MM.1S (cell line): Measurements from ENCODE around the gene HOOK2.
A peak's percentile ranks its signal among the peaks of the same experiment; 100 is the strongest.
"Not testable (repeated sequence)": the region's sequence is repeated elsewhere in the genome, so short reads cannot be mapped to it uniquely, and the experiment has no call there.

Experiments
- DNase-seq: peaks from one replicate; pipeline ENCODE4 v3.0.0-alpha.2; 2015
- H2AFZ ChIP-seq: fragments of 300-600 bp; sonication (generic); 2 replicates; pipeline ENCODE4 v1.6.0; 2016; ENCODE audit warnings: antibody characterized with exemption, low read length
- H3F3A ChIP-seq: fragments of 300-600 bp; sonication (generic); 2 replicates; pipeline ENCODE4 v1.6.1; 2016; ENCODE audit warnings: mild to moderate bottlenecking, antibody characterized with exemption, low read length, moderate library complexity, mixed read lengths; ENCODE audit not compliant: insufficient read depth
- H3K27ac ChIP-seq: fragments of 300-600 bp; sonication (generic); 2 replicates; pipeline ENCODE4 v1.5.1; 2016; ENCODE audit warnings: mild to moderate bottlenecking, low read length
- H3K27me3 ChIP-seq: fragments of 300-600 bp; sonication (generic); replicated peaks from 2 replicates; pipeline ENCODE4 v1.6.0; 2016; ENCODE audit warnings: low read length; ENCODE audit not compliant: insufficient read depth
- H3K36me3 ChIP-seq: fragments of 300-600 bp; sonication (generic); replicated peaks from 2 replicates; pipeline ENCODE4 v1.6.1; 2016; ENCODE audit warnings: mild to moderate bottlenecking, low read length, mixed read lengths; ENCODE audit not compliant: insufficient read depth
- H3K4me1 ChIP-seq: fragments of 300-600 bp; sonication (generic); 2 replicates; pipeline ENCODE4 v1.6.1; 2016; ENCODE audit warnings: low read length, mixed read lengths
- H3K4me2 ChIP-seq: fragments of 300-600 bp; sonication (generic); 2 replicates; pipeline ENCODE4 v1.6.0; 2016; ENCODE audit warnings: low read depth, low read length
- H3K4me3 ChIP-seq: fragments of 300-600 bp; sonication (generic); 2 replicates; pipeline ENCODE4 v1.5.1; 2016; ENCODE audit warnings: low read length, mixed read lengths
- H3K79me2 ChIP-seq: fragments of 300-600 bp; sonication (generic); 2 replicates; pipeline ENCODE4 v1.6.1; 2016; ENCODE audit warnings: mixed run types, low read length, mixed read lengths
- H3K9ac ChIP-seq: fragments of 300-600 bp; sonication (generic); 2 replicates; pipeline ENCODE4 v1.6.1; 2016; ENCODE audit warnings: low read length, mixed read lengths
- H3K9me2 ChIP-seq: fragments of 300-600 bp; sonication (generic); replicated peaks from 2 replicates; pipeline ENCODE4 v1.6.1; 2016; ENCODE audit warnings: mild to moderate bottlenecking, low read length, mixed read lengths; ENCODE audit not compliant: insufficient read depth
- H3K9me3 ChIP-seq: fragments of 300-600 bp; sonication (generic); replicated peaks from 2 replicates; pipeline ENCODE4 v1.6.1; 2016; ENCODE audit warnings: mild to moderate bottlenecking, low read length, mixed read lengths; ENCODE audit not compliant: insufficient read depth
- H4K20me1 ChIP-seq: fragments of 300-600 bp; sonication (generic); 2 replicates; pipeline ENCODE4 v1.6.1; 2016; ENCODE audit warnings: mild to moderate bottlenecking, low read length, moderate library complexity, mixed read lengths; ENCODE audit not compliant: insufficient read depth
- EZH2 ChIP-seq: fragments of 300-600 bp; sonication (generic); optimal IDR thresholded peaks from 2 replicates; pipeline ENCODE3; 2017; ENCODE audit warnings: low read depth, mild to moderate bottlenecking, antibody characterized with exemption, low read length, mixed read lengths
- EZH2phosphoT487 ChIP-seq: fragments of 300-600 bp; sonication (generic); IDR thresholded peaks from 2 replicates; pipeline ENCODE4 v1.6.1; 2018; ENCODE audit warnings: antibody characterized with exemption, low read length
- TF ChIP-seq, protein P1 (sequence below): fragments of 300-600 bp; sonication (generic); IDR thresholded peaks from 2 replicates; pipeline ENCODE4 v1.5.1; 2016; ENCODE audit warnings: antibody characterized with exemption, low read length, mixed read lengths

HOOK2 gene

GRCh38 chr19:12800466-12800770 lies 25.1 kb upstream of the HOOK2 start:
- Histone ChIP-seq H3K9me2 (no peaks in the 10 kb centered on the region), H3K27me3 (no peaks in the 10 kb centered on the region), H3K9me3 (no peaks in the 10 kb centered on the region), H3F3A (no peaks in the 10 kb centered on the region), H4K20me1 (no peaks in the 10 kb centered on the region), H3K4me1 (peaks cover 14% of the 10 kb centered on the region), H3K27ac (no peak overlapping the region), H3K4me3 (peak overlapping the region; percentile 97), H3K4me2 (peak overlapping the region; percentile 98; the same call in 1 of the 2 replicates), H2AFZ (no peak overlapping the region), H3K79me2 (peaks cover 15% of the 10 kb centered on the region), H3K9ac (no peak overlapping the region; the same call in 1 of the 2 replicates), H3K36me3 (no peaks in the 10 kb centered on the region; the same call in 1 of the 2 replicates)
- TF ChIP-seq EZH2phosphoT487 (no peak), EZH2 (no peak)
- TF ChIP-seq, protein P1, sequence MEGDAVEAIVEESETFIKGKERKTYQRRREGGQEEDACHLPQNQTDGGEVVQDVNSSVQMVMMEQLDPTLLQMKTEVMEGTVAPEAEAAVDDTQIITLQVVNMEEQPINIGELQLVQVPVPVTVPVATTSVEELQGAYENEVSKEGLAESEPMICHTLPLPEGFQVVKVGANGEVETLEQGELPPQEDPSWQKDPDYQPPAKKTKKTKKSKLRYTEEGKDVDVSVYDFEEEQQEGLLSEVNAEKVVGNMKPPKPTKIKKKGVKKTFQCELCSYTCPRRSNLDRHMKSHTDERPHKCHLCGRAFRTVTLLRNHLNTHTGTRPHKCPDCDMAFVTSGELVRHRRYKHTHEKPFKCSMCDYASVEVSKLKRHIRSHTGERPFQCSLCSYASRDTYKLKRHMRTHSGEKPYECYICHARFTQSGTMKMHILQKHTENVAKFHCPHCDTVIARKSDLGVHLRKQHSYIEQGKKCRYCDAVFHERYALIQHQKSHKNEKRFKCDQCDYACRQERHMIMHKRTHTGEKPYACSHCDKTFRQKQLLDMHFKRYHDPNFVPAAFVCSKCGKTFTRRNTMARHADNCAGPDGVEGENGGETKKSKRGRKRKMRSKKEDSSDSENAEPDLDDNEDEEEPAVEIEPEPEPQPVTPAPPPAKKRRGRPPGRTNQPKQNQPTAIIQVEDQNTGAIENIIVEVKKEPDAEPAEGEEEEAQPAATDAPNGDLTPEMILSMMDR = no peak
- no peak for DNase-seq

DNA sequence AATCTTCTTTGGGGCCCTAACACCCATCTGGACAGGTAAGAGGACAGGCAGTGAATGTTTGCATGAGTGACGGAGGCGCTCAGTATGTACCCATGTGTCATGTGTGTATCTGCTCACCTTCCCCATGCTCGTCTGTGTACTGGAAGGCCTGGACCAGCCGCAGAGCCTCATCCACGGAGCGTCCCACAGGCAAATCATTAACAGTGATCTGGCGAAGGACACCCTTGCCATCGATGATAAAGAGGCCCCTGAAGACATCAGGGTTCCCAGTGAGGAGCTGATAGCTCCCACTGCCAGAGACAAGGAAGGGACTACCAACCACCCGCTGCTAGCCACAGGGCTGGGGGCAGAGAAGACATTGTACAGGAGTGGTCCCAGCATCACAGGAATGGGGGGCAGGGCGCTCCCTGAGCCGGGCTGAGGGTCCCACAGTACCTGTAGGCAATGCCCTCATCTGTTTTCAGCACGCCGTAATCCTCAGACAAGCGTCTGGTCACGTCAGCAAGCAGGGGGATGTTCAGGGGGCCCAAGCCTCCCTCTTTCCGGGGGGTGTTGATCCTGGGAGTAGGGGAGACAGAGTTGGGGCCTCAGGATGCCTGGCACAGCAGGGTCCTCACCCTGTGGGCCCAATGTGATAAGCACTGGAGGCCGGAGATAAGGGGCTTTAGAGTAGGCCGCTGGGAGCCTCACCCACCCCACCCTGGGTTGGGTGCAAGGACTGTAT lies 24.6 kb upstream of the HOOK2 start:
- no peak for TF ChIP-seq EZH2phosphoT487
- TF ChIP-seq, protein P1 = no peak
- no peak for TF ChIP-seq EZH2
- H3F3A ChIP-seq = no peaks in the 10 kb centered on the region
- no peak overlapping the region for H2AFZ ChIP-seq
- peaks cover 14% of the 10 kb centered on the region for H3K4me1 ChIP-seq
- no peak for DNase-seq
- H3K9me2 ChIP-seq = no peaks in the 10 kb centered on the region
- no peak overlapping the region for H3K27ac ChIP-seq
- no peak overlapping the region for H3K4me2 ChIP-seq
- no peaks in the 10 kb centered on the region for H3K9me3 ChIP-seq
- H3K4me3 ChIP-seq = no peak overlapping the region; the same call in 1 of the 2 replicates
- H3K27me3 ChIP-seq = no peaks in the 10 kb centered on the region
- no peaks in the 10 kb centered on the region; the same call in 1 of the 2 replicates for H3K36me3 ChIP-seq
- peaks cover 15% of the 10 kb centered on the region for H3K79me2 ChIP-seq
- no peaks in the 10 kb centered on the region for H4K20me1 ChIP-seq
- H3K9ac ChIP-seq = no peak overlapping the region

DNA sequence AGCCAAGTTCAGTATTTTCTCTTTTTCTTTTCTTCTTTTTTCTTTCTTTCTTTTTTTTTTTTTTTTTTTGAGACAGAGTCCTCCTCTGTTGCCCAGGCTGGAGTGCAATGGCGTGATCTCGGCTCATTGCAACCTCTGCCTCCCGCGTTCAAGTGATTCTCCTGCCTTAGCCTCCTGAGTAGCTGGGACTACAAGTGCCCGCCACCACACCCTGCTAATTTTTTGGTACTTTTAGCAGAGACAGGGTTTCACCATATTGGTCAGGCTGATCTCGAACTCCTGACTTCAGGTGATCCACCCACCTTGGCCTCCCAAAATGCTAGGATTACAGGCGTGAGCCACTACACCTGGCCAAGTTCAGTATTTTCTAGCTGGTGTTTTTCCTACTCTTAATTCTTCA lies 22.3 kb upstream of the HOOK2 start:
- H3K9me2 ChIP-seq, H3K27me3 ChIP-seq, H4K20me1 ChIP-seq, H3K9me3 ChIP-seq, DNase-seq, H3K4me3 ChIP-seq, H2AFZ ChIP-seq, H3K4me2 ChIP-seq, H3K36me3 ChIP-seq, H3K27ac ChIP-seq, H3K9ac ChIP-seq: not testable (repeated sequence)
- H3K79me2 ChIP-seq = peaks cover 19% of the 10 kb centered on the region
- peaks cover 20% of the 10 kb centered on the region for H3K4me1 ChIP-seq
- peaks cover 15% of the 10 kb centered on the region for H3F3A ChIP-seq

DNA sequence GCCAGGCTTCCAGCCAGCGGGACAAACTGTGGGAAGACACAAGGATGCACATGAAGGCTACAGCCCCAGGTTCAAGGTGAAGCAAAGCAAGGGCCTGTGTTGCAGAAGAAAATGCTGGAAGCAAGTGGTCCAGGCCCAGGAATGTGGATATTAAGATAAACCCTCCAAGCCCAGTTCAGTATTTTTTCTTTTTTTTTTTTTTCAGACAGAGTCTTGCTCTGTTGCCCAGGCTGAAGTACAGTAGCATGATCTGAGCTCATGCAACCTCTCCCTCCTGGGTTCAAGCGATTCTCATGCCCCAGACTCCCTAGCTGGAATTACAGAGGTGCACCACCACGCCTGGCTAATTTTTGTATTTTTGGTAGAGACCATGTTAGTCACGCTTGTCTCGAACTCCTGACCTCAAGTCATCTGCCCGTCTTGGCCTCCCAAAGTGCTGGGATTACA lies 21.8 kb upstream of the HOOK2 start:
- peaks cover 19% of the 10 kb centered on the region for H3F3A ChIP-seq
- no peak overlapping the region for H3K9ac ChIP-seq
- TF ChIP-seq EZH2phosphoT487 (no peak), EZH2 (no peak)
- TF ChIP-seq, protein P1 = no peak
- no peak overlapping the region for H2AFZ ChIP-seq
- no peak overlapping the region for H3K27ac ChIP-seq
- H3K9me3 ChIP-seq = no peaks in the 10 kb centered on the region
- no peak for DNase-seq
- peaks cover 16% of the 10 kb centered on the region; the same call in 1 of the 2 replicates for H3K4me1 ChIP-seq
- H3K36me3 ChIP-seq = no peaks in the 10 kb centered on the region; the same call in 1 of the 2 replicates
- no peak overlapping the region for H3K4me2 ChIP-seq
- H3K9me2 ChIP-seq = no peaks in the 10 kb centered on the region
- H3K79me2 ChIP-seq = peaks cover 24% of the 10 kb centered on the region
- H3K27me3 ChIP-seq = no peaks in the 10 kb centered on the region
- no peak overlapping the region for H3K4me3 ChIP-seq
- H4K20me1 ChIP-seq = no peaks in the 10 kb centered on the region
